DMS79 treated with DMSO at 0.1 percent for 48 hours (cell line): Measurements from ENCODE around the gene TMEM62.
A peak's percentile ranks its signal among the peaks of the same experiment; 100 is the strongest.

Experiments
- DNase-seq: peaks from one replicate; lab custom pipeline; 2025; lab: John Stamatoyannopoulos, UW

TMEM62 gene

GRCh38 chr15:43133430-43134156 lies at the start of gene TMEM62:
TSS of gene TMEM62 (plus strand) at chr15:43133586. CDS start at chr15:43133803, 217 bp downstream.
- DNase-seq, result peak; percentile 27

GRCh38 chr15:43085921-43086320 lies 47.5 kb upstream of the TMEM62 start:
- no peak for DNase-seq

GRCh38 chr15:43086551-43086950 lies 46.8 kb upstream of the TMEM62 start:
- no peak for DNase-seq

GRCh38 chr15:43091859-43092258 lies 41.5 kb upstream of the TMEM62 start:
- no peak for DNase-seq

GRCh38 chr15:43093026-43093425 lies 40.4 kb upstream of the TMEM62 start:
- DNase-seq, result no peak

GRCh38 chr15:43094416-43095030 lies 38.9 kb upstream of the TMEM62 start:
- DNase-seq, result no peak

GRCh38 chr15:43095243-43095642 lies 38.1 kb upstream of the TMEM62 start:
- DNase-seq, result no peak

GRCh38 chr15:43095708-43096347 lies 37.6 kb upstream of the TMEM62 start:
- DNase-seq, result no peak

- no peak for DNase-seq
Observed at GRCh38 chr15:43096411-43096810, 37.0 kb upstream of the TMEM62 start.

GRCh38 chr15:43099105-43099845 lies 34.1 kb upstream of the TMEM62 start:
- no peak for DNase-seq

- no peak for DNase-seq
Observed at GRCh38 chr15:43100971-43101370, 32.4 kb upstream of the TMEM62 start.

GRCh38 chr15:43102187-43102586 lies 31.2 kb upstream of the TMEM62 start:
- no peak for DNase-seq

GRCh38 chr15:43103907-43104306 lies 29.5 kb upstream of the TMEM62 start:
- no peak for DNase-seq

- DNase-seq, result no peak
Observed at GRCh38 chr15:43104426-43104825, 29.0 kb upstream of the TMEM62 start.

- no peak for DNase-seq
Observed at GRCh38 chr15:43105077-43105736, 28.2 kb upstream of the TMEM62 start.

GRCh38 chr15:43105778-43106485 lies 27.5 kb upstream of the TMEM62 start, which contains the start of gene UBR1:
TSS of gene UBR1 (minus strand) at chr15:43106038. CDS start at chr15:43106022, 16 bp downstream.
- DNase-seq, result peak; percentile 57

- DNase-seq, result no peak
Observed at GRCh38 chr15:43106486-43106829, 26.9 kb upstream of the TMEM62 start.

GRCh38 chr15:43107751-43108150 lies 25.6 kb upstream of the TMEM62 start:
- DNase-seq, result no peak

- DNase-seq, result no peak
Observed at GRCh38 chr15:43111354-43111753, 22.0 kb upstream of the TMEM62 start.

GRCh38 chr15:43118286-43118685 lies 15.1 kb upstream of the TMEM62 start:
- DNase-seq, result no peak

- no peak for DNase-seq
Observed at GRCh38 chr15:43118829-43119228, 14.6 kb upstream of the TMEM62 start.
